Testis (tissue), 2 donors: ENCODE data around the gene ZFYVE28.

Experiments
- POLR2A ChIP-seq: fragments of 450-650 bp; IDR thresholded peaks from one replicate; pipeline ENCODE4 v1.6.1; 2017; ENCODE audit warnings: antibody characterized with exemption, mild to moderate bottlenecking, moderate library complexity
- TF ChIP-seq, protein P1 (sequence below), 3 experiments: fragments of 450-650 bp in 2 of 3; fragments of 200-600 bp in 1 of 3; sonication (generic) in 1 of 3; IDR thresholded peaks; one replicate each; pipeline ENCODE4 v1.5.1; 2016 to 2019; ENCODE audit warnings: antibody characterized with exemption in 3 of 3, mild to moderate bottlenecking in 2 of 3, moderate library complexity in 1 of 3

DNA sequence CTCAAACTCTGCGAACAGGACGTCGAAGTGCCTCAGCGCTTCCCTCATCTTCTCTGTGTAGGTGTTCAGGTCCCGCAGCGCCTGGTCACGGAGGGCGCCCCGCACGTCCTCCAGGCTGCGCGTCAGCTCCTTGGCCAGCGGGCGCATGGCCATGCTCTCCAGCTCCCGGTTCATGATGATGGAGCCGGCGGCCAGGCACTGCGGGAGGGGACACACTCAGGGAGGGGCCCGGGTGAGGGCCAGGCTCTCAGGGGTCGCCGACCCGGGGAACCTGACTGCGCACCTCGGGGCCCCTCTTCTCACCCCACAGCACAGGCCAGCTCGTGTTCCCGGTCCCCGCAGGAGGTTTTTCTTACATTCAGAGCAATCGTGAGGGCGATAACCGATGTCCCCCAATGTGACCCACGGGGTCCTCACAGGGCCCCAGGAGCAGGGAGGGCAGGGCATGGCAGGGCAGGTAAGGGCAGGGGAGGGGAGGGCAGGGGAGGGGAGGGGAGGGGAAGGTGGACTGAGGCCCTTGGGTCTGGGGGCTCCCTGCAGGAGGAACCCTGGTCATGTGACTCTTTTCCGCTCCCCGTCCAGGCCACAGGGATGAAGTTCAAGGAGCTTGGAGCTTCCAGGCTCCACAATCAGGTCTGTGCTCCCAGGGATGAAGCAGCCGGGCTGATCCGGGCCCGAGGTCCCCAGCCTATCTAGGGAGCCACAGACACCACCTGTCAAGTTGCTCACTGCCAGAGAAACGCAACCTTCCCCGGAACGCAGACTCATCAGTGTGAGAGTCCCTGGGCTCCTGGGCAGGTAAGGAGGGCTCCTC lies 78.8 kb downstream of the ZFYVE28 start:
- no peak for TF ChIP-seq POLR2A
- TF ChIP-seq, protein P1, sequence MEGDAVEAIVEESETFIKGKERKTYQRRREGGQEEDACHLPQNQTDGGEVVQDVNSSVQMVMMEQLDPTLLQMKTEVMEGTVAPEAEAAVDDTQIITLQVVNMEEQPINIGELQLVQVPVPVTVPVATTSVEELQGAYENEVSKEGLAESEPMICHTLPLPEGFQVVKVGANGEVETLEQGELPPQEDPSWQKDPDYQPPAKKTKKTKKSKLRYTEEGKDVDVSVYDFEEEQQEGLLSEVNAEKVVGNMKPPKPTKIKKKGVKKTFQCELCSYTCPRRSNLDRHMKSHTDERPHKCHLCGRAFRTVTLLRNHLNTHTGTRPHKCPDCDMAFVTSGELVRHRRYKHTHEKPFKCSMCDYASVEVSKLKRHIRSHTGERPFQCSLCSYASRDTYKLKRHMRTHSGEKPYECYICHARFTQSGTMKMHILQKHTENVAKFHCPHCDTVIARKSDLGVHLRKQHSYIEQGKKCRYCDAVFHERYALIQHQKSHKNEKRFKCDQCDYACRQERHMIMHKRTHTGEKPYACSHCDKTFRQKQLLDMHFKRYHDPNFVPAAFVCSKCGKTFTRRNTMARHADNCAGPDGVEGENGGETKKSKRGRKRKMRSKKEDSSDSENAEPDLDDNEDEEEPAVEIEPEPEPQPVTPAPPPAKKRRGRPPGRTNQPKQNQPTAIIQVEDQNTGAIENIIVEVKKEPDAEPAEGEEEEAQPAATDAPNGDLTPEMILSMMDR (IDR thresholded peaks at IDR 0.05) = no peak
